Stimulated activated CD4-positive, alpha-beta T cell treated with anti-CD3 and anti-CD28 coated beads, Interleukin-1b, Interleukin-23, amount 100 ng/mL, for 48 hours (primary cell): Measurements from ENCODE around the gene RBM19.
"Not testable (repeated sequence)": the region's sequence is repeated elsewhere in the genome, so short reads cannot be mapped to it uniquely, and the experiment has no call there.

Experiments used
- DNase-seq: peaks from one replicate; pipeline ENCODE4 v3.0.0-alpha.2; 2020

Gene RBM19

GRCh38 chr12:113930249-113930648 is 35.9 kb downstream of the RBM19 start:
- no peak for DNase-seq

DNA sequence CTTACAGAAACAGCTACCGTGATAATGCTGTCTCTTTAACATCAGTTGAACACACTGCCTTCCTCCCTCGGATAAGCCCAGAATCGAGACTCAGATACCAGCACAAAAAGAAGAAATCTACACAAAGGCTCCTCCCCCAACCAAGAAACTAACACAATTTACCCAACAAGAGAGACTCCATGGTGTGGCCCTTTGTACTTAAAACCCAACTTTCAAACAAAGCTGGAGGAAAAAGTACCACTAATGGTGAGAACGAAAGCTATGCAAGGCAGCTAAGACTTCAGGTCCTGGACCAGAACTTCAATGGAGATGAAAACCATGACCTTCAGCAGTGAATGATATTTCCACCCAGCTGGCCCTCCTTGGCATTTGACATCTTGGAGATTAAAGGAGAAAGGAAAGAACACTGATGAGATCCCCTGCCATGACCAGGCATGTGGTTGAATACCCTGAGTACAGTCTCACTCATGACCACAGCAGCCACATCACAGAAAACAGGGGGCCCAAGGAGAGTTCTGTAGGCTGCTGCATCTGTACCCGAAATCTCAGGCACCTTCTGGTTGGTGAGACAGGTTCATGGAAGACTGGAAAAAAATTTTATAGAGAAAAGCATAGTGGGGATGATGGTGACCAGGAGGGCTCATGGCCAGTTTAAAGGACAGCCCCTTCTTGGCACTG is 36.7 kb downstream of the RBM19 start:
- peak; percentile 8 for DNase-seq

- DNase-seq: no peak
Observed at GRCh38 chr12:113926788-113927187, 39.3 kb downstream of the RBM19 start.

GRCh38 chr12:113924341-113924740 is 41.8 kb downstream of the RBM19 start:
- no peak for DNase-seq

GRCh38 chr12:113923251-113923650 is 42.9 kb downstream of the RBM19 start:
- DNase-seq: no peak

DNA sequence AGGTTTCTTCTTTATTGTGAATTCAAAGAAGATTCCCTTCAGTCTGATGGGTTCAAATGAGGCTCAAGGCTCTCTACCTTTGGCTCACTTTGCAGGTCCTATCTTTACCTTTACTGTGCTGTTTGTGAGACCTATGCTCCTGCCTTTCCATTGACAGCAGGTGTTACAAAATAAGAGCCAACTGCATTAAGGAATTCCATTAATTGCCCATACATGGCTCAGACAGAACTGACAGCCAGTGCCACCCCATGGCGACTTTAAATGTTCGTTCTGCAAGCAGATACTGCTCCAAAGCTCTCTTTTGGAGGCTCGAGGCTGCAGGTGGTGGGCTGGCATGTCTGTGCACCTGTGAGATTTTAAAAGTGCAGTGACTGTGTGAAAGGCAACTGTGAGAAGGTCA is 44.7 kb downstream of the RBM19 start:
- no peak for DNase-seq

GRCh38 chr12:113919791-113920190 is 46.3 kb downstream of the RBM19 start:
- no peak for DNase-seq

DNA sequence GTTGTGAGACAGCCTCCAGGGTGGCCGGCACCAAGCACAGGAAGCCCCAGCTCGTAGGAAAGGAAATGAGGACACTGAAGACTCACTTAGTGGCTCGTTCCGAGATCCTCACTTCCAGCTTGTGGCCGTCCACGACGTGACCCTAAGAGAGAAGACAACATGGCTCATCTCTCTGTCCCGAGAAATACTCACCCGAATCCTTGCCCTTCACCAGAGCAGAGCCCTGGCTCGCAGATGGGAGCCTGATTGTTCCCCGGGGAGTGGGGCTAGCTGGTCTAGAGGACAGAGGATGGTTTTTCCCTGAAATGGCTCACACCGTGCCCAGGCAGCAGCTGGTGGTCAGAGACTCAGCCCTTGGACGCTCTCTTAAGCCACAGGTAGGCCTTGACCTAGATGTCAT is 47.8 kb downstream of the RBM19 start:
- no peak for DNase-seq

- DNase-seq: no peak
Observed at GRCh38 chr12:113917393-113917792, 48.7 kb downstream of the RBM19 start.

GRCh38 chr12:113914806-113915205 is 51.3 kb downstream of the RBM19 start:
- DNase-seq: no peak

GRCh38 chr12:113914176-113914575 is 51.9 kb downstream of the RBM19 start:
- no peak for DNase-seq

DNA sequence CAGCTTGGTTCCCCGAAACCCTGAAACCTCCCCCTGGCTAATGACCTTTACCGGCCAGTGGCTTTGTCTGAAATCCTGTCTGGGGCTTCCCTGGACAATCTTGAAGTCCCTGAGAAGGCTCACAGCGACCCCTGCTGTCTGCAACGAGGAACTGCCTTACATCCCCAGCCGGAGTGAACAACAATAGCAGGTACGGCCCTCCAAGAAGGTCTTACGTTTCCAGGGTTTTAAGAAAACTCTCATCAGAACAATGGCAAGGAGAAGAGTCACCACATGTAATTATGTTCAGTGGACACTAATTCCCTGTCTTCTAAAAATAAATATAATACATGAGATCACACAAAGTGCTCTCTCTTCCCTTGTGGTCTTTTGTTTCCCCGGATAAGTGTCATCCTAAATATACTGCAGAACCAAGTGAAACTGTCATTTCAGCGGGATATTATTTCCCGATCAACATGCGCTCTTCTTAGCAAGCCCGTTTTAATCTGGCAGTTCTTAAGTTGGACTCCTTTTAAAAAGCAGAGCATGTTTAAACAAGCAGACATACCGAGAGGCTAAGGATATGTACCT is 53.3 kb downstream of the RBM19 start:
- peak; percentile 43 for DNase-seq

GRCh38 chr12:113911971-113912759 is 54.0 kb downstream of the RBM19 start:
- DNase-seq: no peak

GRCh38 chr12:113910751-113911272 is 55.3 kb downstream of the RBM19 start:
- no peak for DNase-seq

GRCh38 chr12:113909776-113910420 is 56.2 kb downstream of the RBM19 start:
- no peak for DNase-seq

GRCh38 chr12:113908584-113909100 is 57.5 kb downstream of the RBM19 start:
- DNase-seq: no peak

- DNase-seq: no peak
Observed at GRCh38 chr12:113907446-113908180, 58.5 kb downstream of the RBM19 start.

DNA sequence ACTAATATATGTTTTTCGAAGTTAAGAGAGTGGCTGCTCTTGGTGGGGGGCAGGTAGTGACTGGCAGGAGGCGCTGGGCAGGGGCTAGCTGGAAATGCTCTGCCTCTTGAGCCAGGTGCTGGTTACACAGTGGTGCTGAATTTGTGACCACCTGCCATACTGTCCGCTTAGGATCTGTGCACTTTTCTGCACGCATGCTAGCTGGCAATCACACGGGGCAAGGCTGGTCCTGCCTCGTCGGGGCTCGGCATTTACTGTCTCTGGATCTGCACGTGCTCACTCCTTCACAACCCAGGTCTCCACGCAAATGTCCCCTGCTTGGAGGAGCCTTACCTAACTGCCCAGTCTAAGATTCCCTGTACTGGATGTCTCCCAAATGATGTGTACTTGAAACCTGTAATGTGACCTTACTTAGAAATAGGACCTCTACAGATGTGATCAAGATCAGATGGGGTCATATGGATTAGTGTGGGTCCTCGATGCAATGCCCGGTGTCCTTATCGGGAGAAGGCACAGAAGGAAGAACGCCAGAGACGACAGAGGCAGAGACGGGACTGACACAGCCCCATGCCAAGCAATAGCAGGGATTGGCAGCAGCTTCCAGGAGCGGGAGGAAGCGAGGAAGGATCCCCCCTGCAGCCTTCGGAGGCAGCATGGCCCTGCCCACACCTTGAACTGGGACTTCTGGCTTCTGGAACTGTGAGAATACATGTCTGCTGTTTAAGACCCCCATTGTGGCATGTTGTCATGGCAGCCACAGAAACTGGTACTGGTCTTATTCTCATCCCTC is 59.5 kb downstream of the RBM19 start:
- DNase-seq: no peak

- no peak for DNase-seq
Observed at GRCh38 chr12:113905829-113906228, 60.3 kb downstream of the RBM19 start.

- DNase-seq: no peak
Observed at GRCh38 chr12:113903381-113903863, 62.7 kb downstream of the RBM19 start.

GRCh38 chr12:113901319-113901718 is 64.8 kb downstream of the RBM19 start:
- DNase-seq: not testable (repeated sequence)
